HUDEP-2 (cell line): Measurements from ENCODE around the gene PCDHGA8.
"Not testable (repeated sequence)": the region's sequence is repeated elsewhere in the genome, so short reads cannot be mapped to it uniquely, and the experiment has no call there.

Experiments
- DNase-seq, 76 experiments: peaks; one replicate each; lab custom pipeline; 2025; ENCODE audit not compliant: unreplicated experiment in 76 of 76; lab: John Stamatoyannopoulos, UW

Gene PCDHGA8

GRCh38 chr5:141369994-141370848 lies 22.2 kb upstream of the PCDHGA8 start, which contains the start of gene PCDHGB3:
Gene PCDHGB3, plus strand, starts transcription at chr5:141370242. Its CDS starts 153 bp downstream, at chr5:141370395.
- DNase-seq, result peak in 18 of 76 experiments; percentile 1 to 38 (median 12)

- DNase-seq, result no peak
Observed at GRCh38 chr5:141371572-141372475, 20.6 kb upstream of the PCDHGA8 start.

- peak in 1 of 76 experiments; percentile 1 for DNase-seq
Observed at GRCh38 chr5:141373673-141374317, 18.6 kb upstream of the PCDHGA8 start, which contains the start of gene PCDHGA6. Gene PCDHGA6, plus strand, starts transcription at chr5:141373891. Its CDS starts 193 bp downstream, at chr5:141374084.

GRCh38 chr5:141374627-141375026 lies 17.8 kb upstream of the PCDHGA8 start:
- DNase-seq, result no peak

GRCh38 chr5:141375444-141376155 lies 16.8 kb upstream of the PCDHGA8 start:
- peak in 1 of 76 experiments; percentile 3 for DNase-seq

- DNase-seq, result no peak
Observed at GRCh38 chr5:141382469-141383294, 9.8 kb upstream of the PCDHGA8 start, which contains the start of gene PCDHGA7. Gene PCDHGA7, plus strand, starts transcription at chr5:141382742. Its CDS starts 158 bp downstream, at chr5:141382900.

GRCh38 chr5:141383345-141383744 lies 9.1 kb upstream of the PCDHGA8 start:
- DNase-seq, result no peak

GRCh38 chr5:141384471-141385267 lies 7.8 kb upstream of the PCDHGA8 start:
- no peak for DNase-seq

- DNase-seq, result peak in 2 of 76 experiments; percentile 3 to 15
Observed at GRCh38 chr5:141387557-141388311, 4.7 kb upstream of the PCDHGA8 start, which contains the start of gene PCDHGB4. Gene PCDHGB4, plus strand, starts transcription at chr5:141387698. Its CDS starts 187 bp downstream, at chr5:141387885.

- DNase-seq, result no peak
Observed at GRCh38 chr5:141388661-141389060, 3.8 kb upstream of the PCDHGA8 start.

- no peak for DNase-seq
Observed at GRCh38 chr5:141389153-141390042, 3.0 kb upstream of the PCDHGA8 start.

GRCh38 chr5:141393267-141393666 lies 834 bp downstream of the PCDHGA8 start:
- no peak for DNase-seq

GRCh38 chr5:141394401-141395187 lies 2.2 kb downstream of the PCDHGA8 start:
- not testable (repeated sequence) for DNase-seq

GRCh38 chr5:141397756-141398551 lies 5.5 kb downstream of the PCDHGA8 start, which contains the start of gene PCDHGB5:
Gene PCDHGB5, plus strand, starts transcription at chr5:141397947. Its CDS starts 181 bp downstream, at chr5:141398128.
- DNase-seq, result peak in 9 of 76 experiments; percentile 2 to 25 (median 11)

- no peak for DNase-seq
Observed at GRCh38 chr5:141398608-141399007, 6.2 kb downstream of the PCDHGA8 start.
